ENCODE data around the gene HGS. TPM values are rescaled to one million over a fixed set of nuclear protein-coding genes. Genes with fewer than 3 reads are reported as not detected.

Gene HGS
- total and polyA plus RNA-seq, 2 of the 13 experiments (the other 11 are each of a cell fraction or from before 2014, with no cell fraction given), result 73.3 to 78.1 TPM

GRCh38 chr17:81652906-81653771 lies 30.7 kb upstream of the HGS start (continued):
- no peak for TF ChIP-seq CCDC6 (CRISPR knock-in tag; IDR thresholded peaks at IDR 0.05)
- no peak for TF ChIP-seq ZC3H4 (CRISPR knock-in tag; IDR thresholded peaks at IDR 0.05; ENCODE audit: borderline replicate concordance)
- no peak for TF ChIP-seq BHLHE40 (IDR thresholded peaks at IDR 0.05; ENCODE audit: low read length)
- TF ChIP-seq ZNF30 (CRISPR knock-in tag; IDR thresholded peaks at IDR 0.05), result no peak
- no peak for TF ChIP-seq ZBTB4 (CRISPR knock-in tag; IDR thresholded peaks at IDR 0.05; ENCODE audit: borderline replicate concordance)
- no peak for TF ChIP-seq PPARG (CRISPR knock-in tag; conservative IDR thresholded peaks at IDR 0.05)
- no peak for TF ChIP-seq ZNF557 (CRISPR knock-in tag; IDR thresholded peaks at IDR 0.05)
- no peak for TF ChIP-seq DNMT3B (CRISPR knock-in tag; conservative IDR thresholded peaks at IDR 0.05)
- TF ChIP-seq, protein P1, sequence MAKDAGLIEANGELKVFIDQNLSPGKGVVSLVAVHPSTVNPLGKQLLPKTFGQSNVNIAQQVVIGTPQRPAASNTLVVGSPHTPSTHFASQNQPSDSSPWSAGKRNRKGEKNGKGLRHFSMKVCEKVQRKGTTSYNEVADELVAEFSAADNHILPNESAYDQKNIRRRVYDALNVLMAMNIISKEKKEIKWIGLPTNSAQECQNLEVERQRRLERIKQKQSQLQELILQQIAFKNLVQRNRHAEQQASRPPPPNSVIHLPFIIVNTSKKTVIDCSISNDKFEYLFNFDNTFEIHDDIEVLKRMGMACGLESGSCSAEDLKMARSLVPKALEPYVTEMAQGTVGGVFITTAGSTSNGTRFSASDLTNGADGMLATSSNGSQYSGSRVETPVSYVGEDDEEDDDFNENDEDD (CRISPR knock-in tag; IDR thresholded peaks at IDR 0.05; ENCODE audit: borderline replicate concordance), result no peak
- no peak for TF ChIP-seq ISL2 (CRISPR knock-in tag; IDR thresholded peaks at IDR 0.05)
- TF ChIP-seq DNMT1 (CRISPR knock-in tag; IDR thresholded peaks at IDR 0.05), result no peak
- TF ChIP-seq ZBTB38 (CRISPR knock-in tag; IDR thresholded peaks at IDR 0.05), result no peak; the same call in 1 of the 2 replicates
- no peak for TF ChIP-seq DRAP1 (CRISPR knock-in tag; IDR thresholded peaks at IDR 0.05)
- TF ChIP-seq ZNF749 (CRISPR knock-in tag; IDR thresholded peaks at IDR 0.05; ENCODE audit: borderline replicate concordance), result no peak
- no peak for TF ChIP-seq NR0B2 (CRISPR knock-in tag; IDR thresholded peaks at IDR 0.05)
- TF ChIP-seq ZNF33A (CRISPR knock-in tag; IDR thresholded peaks at IDR 0.05; ENCODE audit: borderline replicate concordance), result no peak
- TF ChIP-seq HMG20A (CRISPR knock-in tag; IDR thresholded peaks at IDR 0.05; ENCODE audit: borderline replicate concordance), result no peak
- no peak for TF ChIP-seq ZFY (CRISPR knock-in tag; IDR thresholded peaks at IDR 0.05)
- no peak for TF ChIP-seq ZZZ3 (CRISPR knock-in tag; IDR thresholded peaks at IDR 0.05; ENCODE audit: borderline replicate concordance)
- TF ChIP-seq TBX2 (CRISPR knock-in tag; IDR thresholded peaks at IDR 0.05; ENCODE audit: borderline replicate concordance), result peak; percentile 24; the same call in 1 of the 2 replicates
- TF ChIP-seq SNAPC2 (CRISPR knock-in tag; IDR thresholded peaks at IDR 0.05), result no peak
- TF ChIP-seq ZNF234 (CRISPR knock-in tag; conservative IDR thresholded peaks at IDR 0.05), result no peak
- peak; percentile 43; the same call in 1 of the 2 replicates for TF ChIP-seq KDM2A (CRISPR knock-in tag; IDR thresholded peaks at IDR 0.05; ENCODE audit: borderline replicate concordance, low read depth)
- no peak for TF ChIP-seq FOXA1 (IDR thresholded peaks at IDR 0.05)
- no peak for TF ChIP-seq FOXA1 (CRISPR knock-in tag; IDR thresholded peaks at IDR 0.05)
- TF ChIP-seq MYC (CRISPR knock-in tag; IDR thresholded peaks at IDR 0.05; ENCODE audit: borderline replicate concordance), result no peak
- TF ChIP-seq NFIC (IDR thresholded peaks at IDR 0.05; ENCODE audit: low read length), result no peak
